GM12878 (cell line): ENCODE measurements around the gene VEGFD. TPM values are rescaled to one million over a fixed set of nuclear protein-coding genes. Genes with fewer than 3 reads are reported as not detected.

ENCODE experiments used
- ATAC-seq: fragments of 200-7000 bp; cut with Tn5 transposase; 3 replicates; pipeline ENCODE4 v1.9.1; 2020; ENCODE audit warnings: mild to moderate bottlenecking, moderate library complexity
- BruUV-seq: library from RNA; stranded (reverse); fragments of 400-500 nt; replicated peaks from 2 replicates; lab custom pipeline; 2021; lab: Mats Ljungman, UMichigan
- CTCF ChIA-PET: fragments of 300-600 bp; sonication (Branson Sonifier 250); formaldehyde crosslinking; extraction: SDS; loops from one replicate; lab custom pipeline; 2021; ENCODE audit warnings: inconsistent platforms; lab: Yijun Ruan, JAX
- POLR2A ChIA-PET: fragments of 350-600 bp; formaldehyde crosslinking; extraction: SDS; loops from one replicate; lab custom pipeline; 2021; ENCODE audit warnings: inconsistent platforms; lab: Charles Lee
- RAD21 ChIA-PET: fragments of 300-600 bp; sonication (Branson Sonifier 250); formaldehyde crosslinking; loops from one replicate; lab custom pipeline; 2023; ENCODE audit warnings: antibody characterized with exemption; ENCODE audit not compliant: unreplicated experiment; lab: Charles Lee
- SMC1A ChIA-PET: fragments of 300-600 bp; sonication (Branson Sonifier 250); formaldehyde crosslinking; loops from one replicate; lab custom pipeline; 2023; ENCODE audit not compliant: unreplicated experiment, uncharacterized antibody; lab: Charles Lee
- DNase-seq: peaks from one replicate; pipeline ENCODE4 v3.0.0-alpha.2; 2011; ENCODE audit warnings: low read depth, low spot score
- FAIRE-seq: peaks from 3 replicates; lab custom pipeline; 2011; peaks lifted over from hg19 to GRCh38; lab: Jason Lieb, UNC
- H2AFZ ChIP-seq: 2 replicates; pipeline ENCODE4 v1.6.0; 2011; ENCODE audit warnings: low read depth, low read length, control low read depth; ENCODE audit not compliant: control insufficient read depth
- H3K27ac ChIP-seq: 2 replicates; pipeline ENCODE4 v1.5.1; 2011; ENCODE audit warnings: control low read depth; ENCODE audit not compliant: control insufficient read depth, insufficient read depth
- H3K27me3 ChIP-seq, 2 experiments: replicated peaks in 1 of 2; 2 replicates each; pipeline versions ENCODE4 v1.6.0 to v1.6.1; 2011; ENCODE audit warnings: low read length in 1 of 2; ENCODE audit not compliant: control insufficient read depth in 2 of 2, insufficient read depth in 2 of 2
- H3K36me3 ChIP-seq, 2 experiments: 2 replicates each; pipeline ENCODE4 v1.5.1; 2011; ENCODE audit warnings: low read length in 1 of 2; ENCODE audit not compliant: control insufficient read depth in 2 of 2, insufficient read depth in 2 of 2
- H3K4me1 ChIP-seq: 2 replicates; pipeline ENCODE4 v1.6.1; 2011; ENCODE audit warnings: mild to moderate bottlenecking, low read length, moderate library complexity, mixed read lengths; ENCODE audit not compliant: control insufficient read depth, insufficient read depth
- H3K4me2 ChIP-seq: 2 replicates; pipeline ENCODE4 v1.6.0; 2011; ENCODE audit warnings: control low read depth; ENCODE audit not compliant: control insufficient read depth, insufficient read depth
- H3K4me3 ChIP-seq: fragments of 200-600 bp; sonication (generic); 2 replicates; pipeline ENCODE4 v1.5.1; 2016
- H3K79me2 ChIP-seq: 2 replicates; pipeline ENCODE4 v1.6.0; 2011; ENCODE audit warnings: low read length; ENCODE audit not compliant: control insufficient read depth, insufficient read depth
- H3K9ac ChIP-seq: 2 replicates; pipeline ENCODE4 v1.8.0; 2011; ENCODE audit warnings: low read length, control low read depth, mixed read lengths; ENCODE audit not compliant: control insufficient read depth, insufficient read depth
- H3K9me3 ChIP-seq: replicated peaks from 3 replicates; pipeline ENCODE4 v1.5.1; 2011; ENCODE audit warnings: mild to moderate bottlenecking, low read length; ENCODE audit not compliant: control insufficient read depth, insufficient read depth
- H4K20me1 ChIP-seq: 2 replicates; pipeline ENCODE4 v1.6.0; 2011; ENCODE audit not compliant: control insufficient read depth, insufficient read depth
- ATF7 ChIP-seq: fragments of 450-650 bp; IDR thresholded peaks from 2 replicates; pipeline ENCODE4 v1.6.1; 2016; ENCODE audit warnings: low read depth, mild to moderate bottlenecking
- FOS ChIP-seq: IDR thresholded peaks from 3 replicates; pipeline ENCODE4 v1.6.1; 2011; ENCODE audit warnings: borderline replicate concordance; ENCODE audit not compliant: insufficient read length; ENCODE audit errors: extremely low read depth
- HDGF ChIP-seq: fragments of 450-650 bp; IDR thresholded peaks from 2 replicates; pipeline ENCODE4 v1.6.1; 2016; ENCODE audit warnings: antibody characterized with exemption
- LARP7 ChIP-seq: fragments of 450-650 bp; IDR thresholded peaks from 2 replicates; pipeline ENCODE4 v1.6.1; 2017; ENCODE audit warnings: mild to moderate bottlenecking
- MEF2A ChIP-seq: IDR thresholded peaks from 2 replicates; pipeline ENCODE4 v1.6.1; 2011; ENCODE audit warnings: low read depth, mild to moderate bottlenecking, low read length, moderate library complexity; ENCODE audit not compliant: insufficient read depth
- POLR2AphosphoS2 ChIP-seq: IDR thresholded peaks from 2 replicates; pipeline ENCODE4 v1.6.1; 2011; ENCODE audit warnings: low read depth, mild to moderate bottlenecking, low read length, improper control_type of control experiment, moderate library complexity
- POU2F2 ChIP-seq: IDR thresholded peaks from 3 replicates; pipeline ENCODE4 v1.6.1; 2011; ENCODE audit warnings: low read depth, mild to moderate bottlenecking, low read length, borderline replicate concordance
- RFX5 ChIP-seq: IDR thresholded peaks from 2 replicates; pipeline ENCODE4 v1.6.1; 2011; ENCODE audit warnings: low read depth, low read length, improper control_type of control experiment
- SRF ChIP-seq, 2 experiments: IDR thresholded peaks; 2 replicates each; pipeline ENCODE4 v1.6.1; 2011; ENCODE audit warnings: low read depth in 2 of 2, low read length in 2 of 2, mild to moderate bottlenecking in 1 of 2, moderate library complexity in 1 of 2
- SUPT20H ChIP-seq: IDR thresholded peaks from 2 replicates; pipeline ENCODE4 v1.6.1; 2011; ENCODE audit warnings: low read depth, mild to moderate bottlenecking, low read length, moderate library complexity, borderline replicate concordance; ENCODE audit not compliant: control insufficient read depth
- TARDBP ChIP-seq: IDR thresholded peaks from 2 replicates; pipeline ENCODE4 v1.6.1; 2016; ENCODE audit warnings: borderline replicate concordance
- ZBTB40 ChIP-seq: fragments of 450-650 bp; IDR thresholded peaks from 2 replicates; pipeline ENCODE4 v1.6.1; 2016; ENCODE audit warnings: mild to moderate bottlenecking, moderate library complexity, borderline replicate concordance
- ZNF217 ChIP-seq: fragments of 450-650 bp; IDR thresholded peaks from 2 replicates; pipeline ENCODE4 v1.6.1; 2017; ENCODE audit warnings: antibody characterized with exemption, mild to moderate bottlenecking
- ZNF24 ChIP-seq: fragments of 450-650 bp; IDR thresholded peaks from 2 replicates; pipeline ENCODE4 v1.6.1; 2017; ENCODE audit warnings: antibody characterized with exemption, mild to moderate bottlenecking
- ZNF622 ChIP-seq: fragments of 450-650 bp; IDR thresholded peaks from 2 replicates; pipeline ENCODE4 v1.6.1; 2017; ENCODE audit warnings: mild to moderate bottlenecking, inconsistent platforms
- ZSCAN29 ChIP-seq: fragments of 450-650 bp; IDR thresholded peaks from 2 replicates; pipeline ENCODE4 v1.6.1; 2017; ENCODE audit warnings: mild to moderate bottlenecking, moderate library complexity
- WGBS: methylation state at CpG from one replicate; pipeline ENCODE4 v1.1.6; 2016; ENCODE audit warnings: low lambda C conversion rate; ENCODE audit not compliant: insufficient replicate concordance, insufficient coverage; ENCODE audit errors: missing lambda C conversion rate; 5-methylcytosine and 5-hydroxymethylcytosine counted together
- in situ Hi-C: fragments of 300-500 bp; cut with MboI; formaldehyde crosslinking; loops from 9 replicates; pipeline ENCODE4 v1.14.3; 2018; ENCODE audit warnings: mixed read lengths
- intact Hi-C: fragments of 100-400 bp; cut with micrococcal nuclease; formaldehyde crosslinking; loops from one replicate; pipeline ENCODE4 v1.14.2; 2022; ENCODE audit not compliant: unreplicated experiment
- polyA plus RNA-seq, 11 experiments: library from polyadenylated mRNA; depleted of rRNA in 4 of 11; unstranded in 6 of 11; stranded (reverse) in 5 of 11; fragments of >200 nt; fragmentation: Nextera tagmentation in 4 of 11; fragmentation: Illumina TruSeq in 1 of 11; extraction: Ambion mirVana in 4 of 11; extraction: Trizol in 1 of 11; gene quantifications; 1 replicate in 1 of 11; 2 replicates in 10 of 11; pipeline versions ENCODE4 v1.2.1 to v1.2.3, GENCODE V29; 2011 to 2016; ENCODE audit warnings: inconsistent platforms in 2 of 11, missing spikeins in 2 of 11, low read depth in 1 of 11
- total RNA-seq, 4 experiments: library from RNA; depleted of rRNA in 3 of 4; stranded (reverse); fragments of >200 nt in 3 of 4; fragmentation: Illumina TruSeq in 1 of 4; extraction: Trizol in 1 of 4; gene quantifications; 2 replicates each; pipeline versions ENCODE4 v1.2.1 to v1.2.3, GENCODE V29; 2013 to 2021

The VEGFD gene
- total and polyA plus RNA-seq, 10 of the 15 experiments (the other 5 are each of a cell fraction or from before 2014, with no cell fraction given) = 0.15 TPM; not detected in 9

- no peak for ATAC-seq
- Histone ChIP-seq H3K4me3 (no peak overlapping the region), H3K9ac (no peak overlapping the region), H3K27me3 (no peaks in the 10 kb centered on the region), H2AFZ (no peak overlapping the region), H3K27ac (no peak overlapping the region), H4K20me1 (no peaks in the 10 kb centered on the region), H3K9me3 (no peaks in the 10 kb centered on the region), H3K4me1 (no peaks in the 10 kb centered on the region), H3K79me2 (no peaks in the 10 kb centered on the region), H3K36me3 (no peaks in the 10 kb centered on the region), H3K4me2 (no peak overlapping the region)
- FAIRE-seq = no peak
- ChIA-PET RAD21 (interaction anchor here (1.0 kb wide), 1 partner anchor 22 kb away, joined by 3 read pairs; no protein-coding TSS in a partner anchor), SMC1A (interaction anchor here (0.9 to 2.1 kb wide), 3 partner anchors 10 to 11 kb away, joined by 3 to 6 read pairs (median 4); no protein-coding TSS in a partner anchor), POLR2A (no interaction called here), CTCF (interaction anchor here (0.6 to 1.2 kb wide), 4 partner anchors 17 to 27 kb away, joined by 3 to 4 read pairs (median 4); no protein-coding TSS in a partner anchor)
- no TSS peak for BruUV-seq
- TF ChIP-seq RFX5 = no peak
- TF ChIP-seq POLR2AphosphoS2 = no peak
- TF ChIP-seq HDGF = no peak
- TF ChIP-seq MEF2A = no peak
- no peak for TF ChIP-seq ATF7
- TF ChIP-seq ZNF622 = no peak
- TF ChIP-seq ZSCAN29 = no peak
- no peak for TF ChIP-seq ZBTB40
- TF ChIP-seq POU2F2 = no peak
- no peak for TF ChIP-seq SRF (IDR thresholded peaks at IDR 0.05; ENCODE audit: low read depth in 2 of 2, low read length in 2 of 2)
- TF ChIP-seq ZNF217 = no peak
- TF ChIP-seq ZNF24 = no peak
- no peak for TF ChIP-seq FOS
- no peak for TF ChIP-seq SUPT20H
- TF ChIP-seq LARP7 = no peak
- no peak for TF ChIP-seq TARDBP
- in situ Hi-C loops = no loop called here
- intact Hi-C loops = no loop called here
- WGBS = 61% methylated on average over 5 of the region's 5 CpGs
- DNase-seq = no peak
These were observed 61.7 kb downstream of the VEGFD start for GRCh38 chrX:15322472-15322871.
